NT2/D1 (cell line): ENCODE results near the gene AGER.

Source experiments
- SUZ12 ChIP-seq: IDR thresholded peaks from 2 replicates; pipeline ENCODE4 v1.6.1; 2011; ENCODE audit not compliant: insufficient read length, insufficient read depth; ENCODE audit errors: extremely low read depth
- YY1 ChIP-seq: IDR thresholded peaks from 2 replicates; pipeline ENCODE4 v1.6.1; 2011; ENCODE audit not compliant: insufficient read length, insufficient read depth
- ZNF274 ChIP-seq: IDR thresholded peaks from 2 replicates; pipeline ENCODE4 v1.6.1; 2011; ENCODE audit warnings: mild to moderate bottlenecking, low read depth, low read length

GRCh38 chr6:32133786-32134185 is 50.3 kb downstream of the AGER start:
- TF ChIP-seq YY1, result no peak
- TF ChIP-seq SUZ12, result no peak
- TF ChIP-seq ZNF274, result no peak
